Endodermal cell (in vitro differentiated cells): ENCODE results near the gene ZHX3. TPM values are rescaled to one million over a fixed set of nuclear protein-coding genes. Genes with fewer than 3 reads are reported as not detected.

Experiments used
- DNase-seq: peaks from one replicate; pipeline ENCODE4 v3.0.0-alpha.2; 2017
- H3K27ac ChIP-seq: 2 replicates; pipeline ENCODE4 v1.5.1; 2013; ENCODE audit warnings: mild to moderate bottlenecking, low read depth, low read length, moderate library complexity
- H3K27me3 ChIP-seq: 2 replicates; pipeline ENCODE4 v1.6.1; 2013; ENCODE audit warnings: mild to moderate bottlenecking, low read length, moderate library complexity; ENCODE audit not compliant: insufficient read depth, control insufficient read depth, poor library complexity, severe bottlenecking
- H3K36me3 ChIP-seq: 2 replicates; pipeline ENCODE4 v1.7.0; 2013; ENCODE audit warnings: mild to moderate bottlenecking, low read length, moderate library complexity; ENCODE audit not compliant: control insufficient read depth, insufficient read depth
- H3K4me1 ChIP-seq: one replicate; pipeline ENCODE4 v1.7.0; 2013; ENCODE audit warnings: low read length; ENCODE audit not compliant: control insufficient read depth, insufficient read depth
- H3K4me3 ChIP-seq: 2 replicates; pipeline ENCODE4 v1.5.1; 2013; ENCODE audit warnings: mild to moderate bottlenecking, low read length, moderate library complexity
- H3K9ac ChIP-seq: 2 replicates; pipeline ENCODE4 v1.6.1; 2013; ENCODE audit warnings: mild to moderate bottlenecking, low read length, moderate library complexity; ENCODE audit not compliant: poor library complexity, severe bottlenecking; ENCODE audit errors: extremely low read depth
- H3K9me3 ChIP-seq: 2 replicates; pipeline ENCODE4 v1.6.1; 2013; ENCODE audit warnings: mild to moderate bottlenecking, low read length, moderate library complexity; ENCODE audit not compliant: control insufficient read depth
- H3K27ac Mint-ChIP-seq: 2 replicates; pipeline ENCODE4 v1.8.0; 2020; ENCODE audit warnings: mixed read lengths
- H3K27me3 Mint-ChIP-seq: 2 replicates; pipeline ENCODE4 v1.8.0; 2021; ENCODE audit warnings: mild to moderate bottlenecking, mixed read lengths; ENCODE audit not compliant: insufficient read depth
- H3K36me3 Mint-ChIP-seq: 2 replicates; pipeline ENCODE4 v1.8.0; 2020; ENCODE audit warnings: low read depth, mixed read lengths
- H3K4me1 Mint-ChIP-seq: 2 replicates; pipeline ENCODE4 v1.8.0; 2020; ENCODE audit warnings: mixed read lengths
- H3K4me3 Mint-ChIP-seq: 2 replicates; pipeline ENCODE4 v1.8.0; 2020; ENCODE audit warnings: mild to moderate bottlenecking, moderate library complexity, mixed read lengths
- H3K9me3 Mint-ChIP-seq: 2 replicates; pipeline ENCODE4 v1.8.0; 2020; ENCODE audit warnings: mild to moderate bottlenecking, mixed read lengths
- CTCF ChIP-seq: fragments of 200-600 bp; sonication (generic); conservative IDR thresholded peaks from 2 replicates; pipeline ENCODE4 v1.5.0; 2021; ENCODE audit warnings: antibody characterized with exemption, mild to moderate bottlenecking
- WGBS, 2 experiments: methylation state at CpG; one replicate each; pipeline versions ENCODE4 v1.1.5 to v1.1.7; 2013; ENCODE audit warnings: missing lambda C conversion rate in 2 of 2, mixed read lengths in 1 of 2; ENCODE audit not compliant: insufficient coverage in 1 of 2, insufficient read length in 1 of 2; 5-methylcytosine and 5-hydroxymethylcytosine counted together
- total RNA-seq, 2 donors: library from RNA; stranded (reverse); fragmentation: NEBNext Ultra II Directional in 1 of 2; extraction: Animal tissue kit (Norgen Biotek cat#: 25700) in 1 of 2; gene quantifications; 2 replicates in 1 of 2; 3 replicates in 1 of 2; pipeline ENCODE4 v1.2.1, GENCODE V29; 2021

The ZHX3 gene
- total RNA-seq, 2 donors from 2014 or later, result 5.4 to 5.5 TPM

- H3K4me1 ChIP-seq, result no peaks in the 10 kb centered on the region
- no peak overlapping the region for H3K27ac ChIP-seq
- H3K9ac ChIP-seq, result no peak overlapping the region
- peaks cover 10% of the 10 kb centered on the region for H3K4me1 Mint-ChIP-seq
- TF ChIP-seq CTCF, result no peak
- no peaks in the 10 kb centered on the region for H3K9me3 Mint-ChIP-seq
- DNase-seq, result no peak
- H3K4me3 ChIP-seq, result no peak overlapping the region
- H3K27me3 ChIP-seq, result no peaks in the 10 kb centered on the region
- no peaks in the 10 kb centered on the region for H3K27me3 Mint-ChIP-seq
- 90 to 97% methylated on average over 8 to 11 of the region's 11 CpGs for WGBS, 2 experiments
- H3K36me3 ChIP-seq, result peaks cover 4% of the 10 kb centered on the region
- no peaks in the 10 kb centered on the region for H3K36me3 Mint-ChIP-seq
- no peak overlapping the region for H3K4me3 Mint-ChIP-seq
- no peak overlapping the region for H3K27ac Mint-ChIP-seq
- no peaks in the 10 kb centered on the region for H3K9me3 ChIP-seq
Observed at GRCh38 chr20:41344938-41345728, 27.6 kb upstream of the ZHX3 start.

GRCh38 chr20:41344477-41344876 lies 26.9 kb upstream of the ZHX3 start:
- Histone ChIP-seq H3K36me3 (peaks cover 4% of the 10 kb centered on the region), H3K4me3 (no peak overlapping the region), H3K27me3 (peaks cover 3% of the 10 kb centered on the region), H3K27ac (no peak overlapping the region), H3K9me3 (no peaks in the 10 kb centered on the region), H3K4me1 (no peaks in the 10 kb centered on the region), H3K9ac (no peak overlapping the region)
- Mint-ChIP-seq H3K9me3 (no peaks in the 10 kb centered on the region), H3K4me1 (peaks cover 15% of the 10 kb centered on the region), H3K27me3 (peaks cover 3% of the 10 kb centered on the region), H3K27ac (no peak overlapping the region), H3K4me3 (no peak overlapping the region), H3K36me3 (no peaks in the 10 kb centered on the region)
- DNase-seq, result no peak
- no peak for TF ChIP-seq CTCF
- WGBS, 2 experiments, result 90% methylated on average over 4 of the region's 4 CpGs; no CpG with 5 or more reads in 1 of the 2 experiments

- Histone ChIP-seq H3K9ac (no peak overlapping the region), H3K4me3 (no peak overlapping the region), H3K36me3 (no peaks in the 10 kb centered on the region), H3K27ac (no peak overlapping the region), H3K27me3 (peaks cover 14% of the 10 kb centered on the region), H3K4me1 (no peaks in the 10 kb centered on the region), H3K9me3 (no peaks in the 10 kb centered on the region)
- Mint-ChIP-seq H3K4me3 (no peak overlapping the region), H3K9me3 (no peaks in the 10 kb centered on the region), H3K36me3 (no peaks in the 10 kb centered on the region), H3K4me1 (peaks cover 15% of the 10 kb centered on the region), H3K27me3 (peaks cover 15% of the 10 kb centered on the region), H3K27ac (no peak overlapping the region)
- TF ChIP-seq CTCF, result no peak
- WGBS, 2 experiments, result 87 to 88% methylated on average over 8 to 9 of the region's 9 CpGs
- DNase-seq, result no peak
Observed at GRCh38 chr20:41342474-41343464, 25.2 kb upstream of the ZHX3 start.
